ENCODE results near the gene FAXC.

Gene FAXC

GRCh38 chr6:99241905-99242534, 107.5 kb downstream of the FAXC start:
- DNase-seq (ENCODE audit: low spot score), result peak; percentile 38
- TF ChIP-seq, protein P1, sequence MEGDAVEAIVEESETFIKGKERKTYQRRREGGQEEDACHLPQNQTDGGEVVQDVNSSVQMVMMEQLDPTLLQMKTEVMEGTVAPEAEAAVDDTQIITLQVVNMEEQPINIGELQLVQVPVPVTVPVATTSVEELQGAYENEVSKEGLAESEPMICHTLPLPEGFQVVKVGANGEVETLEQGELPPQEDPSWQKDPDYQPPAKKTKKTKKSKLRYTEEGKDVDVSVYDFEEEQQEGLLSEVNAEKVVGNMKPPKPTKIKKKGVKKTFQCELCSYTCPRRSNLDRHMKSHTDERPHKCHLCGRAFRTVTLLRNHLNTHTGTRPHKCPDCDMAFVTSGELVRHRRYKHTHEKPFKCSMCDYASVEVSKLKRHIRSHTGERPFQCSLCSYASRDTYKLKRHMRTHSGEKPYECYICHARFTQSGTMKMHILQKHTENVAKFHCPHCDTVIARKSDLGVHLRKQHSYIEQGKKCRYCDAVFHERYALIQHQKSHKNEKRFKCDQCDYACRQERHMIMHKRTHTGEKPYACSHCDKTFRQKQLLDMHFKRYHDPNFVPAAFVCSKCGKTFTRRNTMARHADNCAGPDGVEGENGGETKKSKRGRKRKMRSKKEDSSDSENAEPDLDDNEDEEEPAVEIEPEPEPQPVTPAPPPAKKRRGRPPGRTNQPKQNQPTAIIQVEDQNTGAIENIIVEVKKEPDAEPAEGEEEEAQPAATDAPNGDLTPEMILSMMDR (IDR thresholded peaks at IDR 0.05; ENCODE audit: extremely low read depth, missing control alignments), result peak; percentile 44

- TF ChIP-seq, protein P1 (IDR thresholded peaks at IDR 0.05; ENCODE audit: extremely low read depth, missing control alignments), result no peak
- no peak for DNase-seq (ENCODE audit: low spot score)
Measured at GRCh38 chr6:99236010-99236409, 113.5 kb downstream of the FAXC start.

DNA sequence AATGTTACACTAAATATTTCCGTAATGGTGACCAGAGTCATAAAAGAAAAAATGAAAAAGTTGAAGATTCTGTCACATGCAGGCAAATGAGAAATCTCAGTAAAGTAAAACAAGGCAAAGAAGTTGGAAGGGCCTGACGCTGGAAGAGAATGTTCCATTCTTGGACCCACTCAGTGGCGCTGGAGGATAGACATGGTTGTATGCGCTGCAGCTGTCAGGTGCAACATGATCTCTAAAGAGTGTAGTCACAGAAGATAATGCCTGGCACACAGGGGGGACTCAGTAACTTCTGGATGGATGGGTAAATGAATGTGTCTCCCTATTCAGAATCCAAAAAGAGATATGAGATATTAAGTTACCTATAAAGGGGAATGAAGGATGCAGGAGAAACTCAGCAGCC, 116.3 kb downstream of the FAXC start:
- TF ChIP-seq, protein P1 (IDR thresholded peaks at IDR 0.05; ENCODE audit: extremely low read depth, missing control alignments), result no peak
- no peak for DNase-seq (ENCODE audit: low spot score)

GRCh38 chr6:99232056-99232455, 117.4 kb downstream of the FAXC start:
- TF ChIP-seq, protein P1 (IDR thresholded peaks at IDR 0.05; ENCODE audit: extremely low read depth, missing control alignments), result no peak
- DNase-seq (ENCODE audit: low spot score), result no peak

- TF ChIP-seq, protein P1 (IDR thresholded peaks at IDR 0.05; ENCODE audit: extremely low read depth, missing control alignments), result no peak
- DNase-seq (ENCODE audit: low spot score), result no peak
Measured at GRCh38 chr6:99225172-99225571, 124.3 kb downstream of the FAXC start.

All from GM20000 (cell line).